KMS-11 (cell line): ENCODE data around the gene RAP1GAP2.

Experiments
- H2AFZ ChIP-seq: fragments of 200-600 bp; sonication (generic); 2 replicates; pipeline ENCODE4 v1.6.1; 2016; ENCODE audit warnings: antibody characterized with exemption, mixed run types, low read depth
- H3K27ac ChIP-seq: fragments of 200-600 bp; sonication (generic); 2 replicates; pipeline ENCODE4 v1.6.1; 2016; ENCODE audit warnings: mild to moderate bottlenecking, mixed run types
- H3K27me3 ChIP-seq: fragments of 200-600 bp; sonication (generic); 2 replicates; pipeline ENCODE4 v1.6.1; 2017; ENCODE audit warnings: mild to moderate bottlenecking, low read depth, mixed run types, moderate library complexity; ENCODE audit not compliant: insufficient read depth
- H3K36me3 ChIP-seq: fragments of 200-600 bp; sonication (generic); 2 replicates; pipeline ENCODE4 v1.6.1; 2017; ENCODE audit warnings: mild to moderate bottlenecking, mixed run types; ENCODE audit not compliant: insufficient read depth
- H3K4me1 ChIP-seq: fragments of 200-600 bp; sonication (generic); 2 replicates; pipeline ENCODE4 v1.6.1; 2016; ENCODE audit warnings: mild to moderate bottlenecking, low read depth, mixed run types; ENCODE audit not compliant: poor library complexity, severe bottlenecking
- H3K4me2 ChIP-seq: fragments of 200-600 bp; sonication (generic); 2 replicates; pipeline ENCODE4 v1.7.0; 2016; ENCODE audit warnings: mild to moderate bottlenecking, mixed run types
- H3K4me3 ChIP-seq: fragments of 200-600 bp; sonication (generic); IDR thresholded peaks from 2 replicates; pipeline ENCODE4 v1.6.1; 2017; ENCODE audit warnings: low read depth, low read length, mixed read lengths; ENCODE audit not compliant: insufficient read depth
- H3K79me2 ChIP-seq: fragments of 200-600 bp; sonication (generic); 2 replicates; pipeline ENCODE4 v1.6.1; 2016; ENCODE audit warnings: low read depth, mixed run types; ENCODE audit not compliant: insufficient read depth
- H3K9ac ChIP-seq: fragments of 200-600 bp; sonication (generic); 2 replicates; pipeline ENCODE4 v1.6.1; 2016; ENCODE audit warnings: mild to moderate bottlenecking, mixed run types
- H4K20me1 ChIP-seq: fragments of 200-600 bp; sonication (generic); 2 replicates; pipeline ENCODE4 v1.6.1; 2016; ENCODE audit warnings: mild to moderate bottlenecking, mixed run types; ENCODE audit not compliant: insufficient read depth
- TF ChIP-seq, protein P1 (sequence below): fragments of 200-600 bp; sonication (generic); conservative IDR thresholded peaks from 2 replicates; pipeline ENCODE4 v1.6.1; 2017; ENCODE audit warnings: low read depth, mild to moderate bottlenecking, antibody characterized with exemption, low read length, moderate library complexity, mixed read lengths

Gene RAP1GAP2

GRCh38 chr17:2932946-2933345 is 136.7 kb downstream of the RAP1GAP2 start:
- Histone ChIP-seq H3K4me3 (no peak overlapping the region), H3K4me2 (no peak overlapping the region), H3K4me1 (no peaks in the 10 kb centered on the region), H3K27ac (no peak overlapping the region), H4K20me1 (no peaks in the 10 kb centered on the region), H3K79me2 (no peaks in the 10 kb centered on the region), H2AFZ (no peak overlapping the region), H3K9ac (no peak overlapping the region), H3K36me3 (no peaks in the 10 kb centered on the region), H3K27me3 (peaks cover 20% of the 10 kb centered on the region; the same call in 1 of the 2 replicates)
- TF ChIP-seq, protein P1, sequence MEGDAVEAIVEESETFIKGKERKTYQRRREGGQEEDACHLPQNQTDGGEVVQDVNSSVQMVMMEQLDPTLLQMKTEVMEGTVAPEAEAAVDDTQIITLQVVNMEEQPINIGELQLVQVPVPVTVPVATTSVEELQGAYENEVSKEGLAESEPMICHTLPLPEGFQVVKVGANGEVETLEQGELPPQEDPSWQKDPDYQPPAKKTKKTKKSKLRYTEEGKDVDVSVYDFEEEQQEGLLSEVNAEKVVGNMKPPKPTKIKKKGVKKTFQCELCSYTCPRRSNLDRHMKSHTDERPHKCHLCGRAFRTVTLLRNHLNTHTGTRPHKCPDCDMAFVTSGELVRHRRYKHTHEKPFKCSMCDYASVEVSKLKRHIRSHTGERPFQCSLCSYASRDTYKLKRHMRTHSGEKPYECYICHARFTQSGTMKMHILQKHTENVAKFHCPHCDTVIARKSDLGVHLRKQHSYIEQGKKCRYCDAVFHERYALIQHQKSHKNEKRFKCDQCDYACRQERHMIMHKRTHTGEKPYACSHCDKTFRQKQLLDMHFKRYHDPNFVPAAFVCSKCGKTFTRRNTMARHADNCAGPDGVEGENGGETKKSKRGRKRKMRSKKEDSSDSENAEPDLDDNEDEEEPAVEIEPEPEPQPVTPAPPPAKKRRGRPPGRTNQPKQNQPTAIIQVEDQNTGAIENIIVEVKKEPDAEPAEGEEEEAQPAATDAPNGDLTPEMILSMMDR, result no peak

GRCh38 chr17:2933606-2934005 is 137.4 kb downstream of the RAP1GAP2 start:
- H3K27ac ChIP-seq, result no peak overlapping the region
- no peaks in the 10 kb centered on the region for H4K20me1 ChIP-seq
- H3K36me3 ChIP-seq, result no peaks in the 10 kb centered on the region
- no peak overlapping the region for H3K4me3 ChIP-seq
- no peak overlapping the region for H3K4me2 ChIP-seq
- H3K79me2 ChIP-seq, result no peaks in the 10 kb centered on the region
- no peaks in the 10 kb centered on the region for H3K4me1 ChIP-seq
- H3K9ac ChIP-seq, result no peak overlapping the region
- TF ChIP-seq, protein P1, result no peak
- H2AFZ ChIP-seq, result no peak overlapping the region
- H3K27me3 ChIP-seq, result peaks cover 26% of the 10 kb centered on the region; the same call in 1 of the 2 replicates

DNA sequence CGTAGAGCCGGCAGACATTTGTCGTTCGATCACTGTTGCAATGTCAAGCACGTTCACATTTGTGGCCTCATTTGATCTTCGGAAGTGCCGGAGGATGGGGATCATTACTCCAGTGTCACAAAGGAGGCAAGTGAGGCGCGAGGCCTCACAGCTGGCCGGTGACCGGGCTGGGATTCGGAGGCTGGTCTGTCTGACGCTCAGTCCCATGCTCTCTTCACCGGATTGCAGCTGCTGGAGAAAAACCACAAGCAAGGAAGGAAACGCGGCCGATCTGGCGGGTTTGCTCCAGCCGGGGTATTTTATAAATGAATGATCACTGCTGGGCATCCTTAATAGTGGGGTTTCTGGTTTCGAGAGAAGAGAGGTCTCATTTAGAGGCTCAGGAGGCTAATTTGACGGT is 139.4 kb downstream of the RAP1GAP2 start:
- no peak overlapping the region for H3K9ac ChIP-seq
- H3K4me1 ChIP-seq, result no peaks in the 10 kb centered on the region
- H3K36me3 ChIP-seq, result no peaks in the 10 kb centered on the region
- H3K27me3 ChIP-seq, result peaks cover 31% of the 10 kb centered on the region; the same call in 1 of the 2 replicates
- no peak overlapping the region for H3K27ac ChIP-seq
- H3K4me3 ChIP-seq, result no peak overlapping the region
- no peaks in the 10 kb centered on the region for H4K20me1 ChIP-seq
- no peaks in the 10 kb centered on the region for H3K79me2 ChIP-seq
- no peak overlapping the region for H3K4me2 ChIP-seq
- TF ChIP-seq, protein P1, result no peak
- H2AFZ ChIP-seq, result no peak overlapping the region

- Histone ChIP-seq H3K4me3 (no peak overlapping the region), H4K20me1 (no peaks in the 10 kb centered on the region), H3K27ac (no peak overlapping the region), H3K36me3 (no peaks in the 10 kb centered on the region), H2AFZ (no peak overlapping the region), H3K79me2 (no peaks in the 10 kb centered on the region), H3K9ac (no peak overlapping the region), H3K4me2 (no peak overlapping the region), H3K4me1 (no peaks in the 10 kb centered on the region), H3K27me3 (peaks cover 31% of the 10 kb centered on the region; the same call in 1 of the 2 replicates)
- TF ChIP-seq, protein P1, result no peak
Observed at GRCh38 chr17:2936351-2936750, 140.1 kb downstream of the RAP1GAP2 start.
